GM10248 (cell line): ENCODE measurements around the gene SORBS2.

Experiments
- CTCF ChIA-PET: fragments of 300-600 bp; sonication (Branson Sonifier 250); formaldehyde crosslinking; extraction: SDS; loops from one replicate; lab custom pipeline; 2021; ENCODE audit warnings: antibody characterized with exemption; lab: Yijun Ruan, JAX
- POLR2A ChIA-PET: fragments of 350-650 bp; sonication (Branson Sonifier 250); formaldehyde crosslinking; extraction: SDS; loops from one replicate; lab custom pipeline; 2020; ENCODE audit warnings: antibody characterized with exemption; lab: Yijun Ruan, JAX
- DNase-seq: peaks from one replicate; pipeline ENCODE4 v3.0.0; 2012; ENCODE audit errors: extremely low spot score
- CTCF ChIP-seq: IDR thresholded peaks from 2 replicates; pipeline ENCODE4 v1.5.1; 2012; ENCODE audit warnings: mild to moderate bottlenecking, low read depth; ENCODE audit errors: extremely low read depth, missing control alignments, control extremely low read depth

SORBS2 gene

DNA sequence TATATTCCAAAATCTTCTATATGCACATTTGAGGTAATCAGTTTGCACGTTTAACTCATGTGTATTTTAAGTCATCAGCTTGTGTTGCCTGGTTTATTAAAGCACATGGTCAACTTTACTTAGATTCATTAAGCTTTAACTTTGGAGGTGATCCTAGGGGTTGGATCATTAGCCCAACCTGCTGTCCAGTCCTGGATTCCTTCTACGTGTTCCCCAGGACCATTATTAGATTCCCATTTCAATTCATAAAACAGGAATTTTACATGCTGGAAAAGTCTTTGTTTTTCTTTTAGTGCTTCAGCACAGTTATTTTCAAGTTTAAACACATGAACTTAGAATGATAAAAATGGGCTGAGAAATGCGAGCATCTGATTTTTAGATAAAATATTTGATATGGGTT lies 132.5 kb downstream of the SORBS2 start:
- ChIA-PET POLR2A (no interaction called here), CTCF (interaction anchor here (1.2 to 1.5 kb wide), 2 partner anchors 9 to 10 kb away, joined by 3 to 5 read pairs; no protein-coding TSS in a partner anchor)
- no peak for DNase-seq
- TF ChIP-seq CTCF, result no peak

GRCh38 chr4:185677637-185678314 lies 134.2 kb downstream of the SORBS2 start:
- ChIA-PET CTCF (interaction anchor here (0.8 to 1.8 kb wide), 4 partner anchors 11 to 25 kb away, joined by 3 to 4 read pairs (median 3); no protein-coding TSS in a partner anchor), POLR2A (no interaction called here)
- no peak for TF ChIP-seq CTCF
- no peak for DNase-seq

DNA sequence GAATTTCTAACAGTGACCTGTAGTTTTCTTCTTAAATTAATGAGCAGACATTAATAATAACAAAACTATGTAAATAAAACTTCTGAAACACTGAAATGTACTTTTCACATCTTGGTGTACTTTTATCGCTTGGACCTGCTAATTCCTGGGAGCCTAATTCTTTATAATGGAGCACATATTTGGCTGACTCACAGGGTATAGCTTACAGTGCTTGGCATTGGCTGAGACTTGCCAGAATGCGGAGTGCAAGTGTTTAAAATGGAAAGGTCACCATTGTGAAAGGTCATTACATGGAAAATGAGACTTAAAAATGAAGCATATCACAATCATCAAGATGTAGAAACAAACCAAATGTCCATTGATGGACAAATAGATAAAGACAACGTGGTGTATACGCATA lies 139.4 kb downstream of the SORBS2 start:
- no peak for DNase-seq
- TF ChIP-seq CTCF, result no peak
- ChIA-PET POLR2A (no interaction called here), CTCF (no interaction called here)

GRCh38 chr4:185672151-185672550 lies 139.8 kb downstream of the SORBS2 start:
- POLR2A ChIA-PET, result no interaction called here
- no peak for TF ChIP-seq CTCF
- DNase-seq, result no peak
- CTCF ChIA-PET, result interaction anchor here (1.6 kb wide), 1 partner anchor 9 kb away, joined by 4 read pairs; no protein-coding TSS in a partner anchor

GRCh38 chr4:185671496-185671895 lies 140.5 kb downstream of the SORBS2 start:
- ChIA-PET POLR2A (no interaction called here), CTCF (interaction anchor here (1.1 to 1.6 kb wide), 2 partner anchors 8 kb away, joined by 3 to 4 read pairs; no protein-coding TSS in a partner anchor)

DNA sequence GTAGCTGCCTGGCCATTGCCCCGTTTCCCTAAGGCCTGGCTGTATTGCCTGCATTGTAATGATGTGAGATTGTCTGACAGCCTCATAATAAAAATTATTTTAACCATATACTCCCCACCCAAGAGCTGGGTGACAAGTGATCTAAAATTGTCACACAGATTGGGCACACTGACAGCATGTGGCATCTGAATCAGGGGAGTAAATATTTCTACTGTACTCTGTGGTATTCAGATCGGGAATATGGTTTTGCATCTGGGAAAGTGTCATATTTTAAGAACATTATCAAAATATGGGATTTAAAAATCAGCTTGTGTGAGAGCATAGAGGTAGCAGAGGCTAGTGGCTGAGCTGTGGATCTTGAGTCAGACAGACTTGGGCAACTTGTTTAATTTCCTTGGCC lies 140.9 kb downstream of the SORBS2 start:
- DNase-seq, result no peak
- no peak for TF ChIP-seq CTCF
- POLR2A ChIA-PET, result no interaction called here
- CTCF ChIA-PET, result interaction anchor here (1.1 to 1.6 kb wide), 2 partner anchors 8 kb away, joined by 3 to 4 read pairs; no protein-coding TSS in a partner anchor

More at GRCh38 chr4:185671496-185671895, 140.5 kb downstream of the SORBS2 start:
- no peak for DNase-seq
- TF ChIP-seq CTCF, result no peak
